ENCODE data around the gene SMYD2. TPM values are rescaled to one million over a fixed set of nuclear protein-coding genes. Genes with fewer than 3 reads are reported as not detected.

Gene SMYD2
- polyA plus RNA-seq, 1 donor from 2014 or later = 36.9 TPM

GRCh38 chr1:214349781-214350180 is 68.8 kb downstream of the SMYD2 start:
- Histone ChIP-seq H3K9ac (ENCODE audit: low read length) (no peak overlapping the region), H3F3A (ENCODE audit: insufficient read depth, low read length, poor library complexity, severe bottlenecking) (no peaks in the 10 kb centered on the region), H3K27ac (ENCODE audit: low read length) (no peak overlapping the region), H2AFZ (ENCODE audit: low read depth, low read length) (no peak overlapping the region), H3K9me2 (ENCODE audit: insufficient read depth, low read length) (no peaks in the 10 kb centered on the region), H3K4me3 (ENCODE audit: low read length) (no peak overlapping the region), H3K36me3 (ENCODE audit: insufficient read depth, low read length) (no peaks in the 10 kb centered on the region), H3K79me2 (replicated peaks; ENCODE audit: insufficient read depth, low read length) (no peaks in the 10 kb centered on the region), H3K27me3 (ENCODE audit: insufficient read depth, low read depth, low read length) (no peaks in the 10 kb centered on the region), H3K4me2 (ENCODE audit: low read length) (no peak overlapping the region), H3K9me3 (ENCODE audit: low read length) (no peaks in the 10 kb centered on the region), H4K20me1 (ENCODE audit: insufficient read depth) (no peaks in the 10 kb centered on the region)
- TF ChIP-seq EP300 (conservative IDR thresholded peaks at IDR 0.05; ENCODE audit: poor library complexity, severe bottlenecking) = no peak
- no peak for TF ChIP-seq POLR2AphosphoS5 (IDR thresholded peaks at IDR 0.05)
- TF ChIP-seq SMC3 (conservative IDR thresholded peaks at IDR 0.05; ENCODE audit: poor library complexity) = no peak
- TF ChIP-seq REST (IDR thresholded peaks at IDR 0.05; ENCODE audit: borderline replicate concordance) = no peak
- TF ChIP-seq MXI1 (conservative IDR thresholded peaks at IDR 0.05; ENCODE audit: poor library complexity, severe bottlenecking) = no peak
- TF ChIP-seq EZH2 (IDR thresholded peaks at IDR 0.05; ENCODE audit: borderline replicate concordance, insufficient read depth, low read length, poor library complexity, severe bottlenecking) = no peak
- TF ChIP-seq TAF1 (IDR thresholded peaks at IDR 0.05; ENCODE audit: low read depth) = no peak
- no peak for TF ChIP-seq RAD21 (conservative IDR thresholded peaks at IDR 0.05)
- TF ChIP-seq CTCF (IDR thresholded peaks at IDR 0.05; ENCODE audit: poor library complexity, severe bottlenecking) = no peak

GRCh38 chr1:214351551-214352277 is 70.8 kb downstream of the SMYD2 start:
- Histone ChIP-seq H3K36me3 (ENCODE audit: insufficient read depth, low read length) (no peaks in the 10 kb centered on the region), H3K4me3 (ENCODE audit: low read length) (no peak overlapping the region), H3K4me2 (ENCODE audit: low read length) (no peak overlapping the region), H3K9me3 (ENCODE audit: low read length) (no peaks in the 10 kb centered on the region), H3K9me2 (ENCODE audit: insufficient read depth, low read length) (no peaks in the 10 kb centered on the region), H4K20me1 (ENCODE audit: insufficient read depth) (no peaks in the 10 kb centered on the region), H2AFZ (ENCODE audit: low read depth, low read length) (no peak overlapping the region), H3K27ac (ENCODE audit: low read length) (no peak overlapping the region), H3F3A (ENCODE audit: insufficient read depth, low read length, poor library complexity, severe bottlenecking) (no peaks in the 10 kb centered on the region), H3K79me2 (replicated peaks; ENCODE audit: insufficient read depth, low read length) (no peaks in the 10 kb centered on the region), H3K27me3 (ENCODE audit: insufficient read depth, low read depth, low read length) (no peaks in the 10 kb centered on the region), H3K9ac (ENCODE audit: low read length) (no peak overlapping the region)
- TF ChIP-seq CTCF (IDR thresholded peaks at IDR 0.05; ENCODE audit: poor library complexity, severe bottlenecking) (no peak), POLR2AphosphoS5 (IDR thresholded peaks at IDR 0.05) (no peak), MXI1 (conservative IDR thresholded peaks at IDR 0.05; ENCODE audit: poor library complexity, severe bottlenecking) (no peak), SMC3 (conservative IDR thresholded peaks at IDR 0.05; ENCODE audit: poor library complexity) (no peak), EZH2 (IDR thresholded peaks at IDR 0.05; ENCODE audit: borderline replicate concordance, insufficient read depth, low read length, poor library complexity, severe bottlenecking) (no peak), TAF1 (IDR thresholded peaks at IDR 0.05; ENCODE audit: low read depth) (no peak), EP300 (conservative IDR thresholded peaks at IDR 0.05; ENCODE audit: poor library complexity, severe bottlenecking) (no peak), RAD21 (conservative IDR thresholded peaks at IDR 0.05) (no peak), REST (IDR thresholded peaks at IDR 0.05; ENCODE audit: borderline replicate concordance) (no peak)

All from neural cell (in vitro differentiated cells).